Measurements from ENCODE around the gene CHSY1. TPM values are rescaled to one million over a fixed set of nuclear protein-coding genes. Genes with fewer than 3 reads are reported as not detected.

CHSY1 gene
- total and polyA plus RNA-seq, 2 donors (not counting 1 experiment from before 2014, with no cell fraction given): 4.7 to 20.3 TPM

DNA sequence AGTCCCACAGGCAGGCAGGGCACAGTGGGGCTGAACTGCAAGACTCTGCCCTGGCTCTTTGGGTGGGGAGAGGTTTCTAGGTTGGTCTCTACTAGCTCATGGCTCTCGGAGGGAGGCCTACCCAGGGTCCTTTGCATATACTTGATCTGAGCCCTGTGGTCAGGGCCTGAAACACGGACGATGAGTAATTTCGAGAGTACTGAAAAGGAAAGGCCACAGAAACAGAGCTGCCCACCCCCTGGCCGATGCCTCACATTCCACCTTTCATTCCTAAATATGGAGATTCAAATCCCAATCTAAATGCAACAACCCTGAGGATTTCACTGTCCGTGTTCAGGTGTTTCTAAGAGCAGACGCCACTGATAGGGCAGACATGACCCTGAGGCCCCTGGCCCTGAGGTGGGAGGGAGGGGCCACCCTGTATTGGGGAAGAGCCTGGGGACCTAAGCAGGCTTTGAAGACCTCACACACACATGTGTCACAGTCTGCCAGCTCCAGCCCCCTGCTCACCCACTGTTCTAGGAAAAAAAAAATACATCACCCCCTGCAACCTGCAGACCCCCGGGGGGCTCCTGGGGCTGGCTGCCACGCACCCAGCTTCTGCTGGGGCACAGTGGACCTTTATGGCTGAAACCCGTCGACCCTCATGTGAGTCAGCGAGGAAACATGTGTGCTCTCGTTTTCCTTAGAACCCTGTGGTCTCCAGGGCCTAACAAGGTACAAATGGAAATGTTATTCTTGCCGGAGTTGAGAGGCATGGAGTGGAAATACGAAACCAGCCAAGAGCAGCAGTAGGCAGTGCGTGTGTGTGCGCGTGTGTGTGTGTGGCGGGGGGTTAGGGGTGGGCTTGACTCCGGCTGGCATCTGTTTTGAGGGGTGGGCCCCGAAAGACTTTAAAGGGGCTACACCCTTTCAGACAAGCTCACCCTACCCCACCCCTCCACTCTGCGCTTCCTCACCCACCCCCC, 112.7 kb downstream of the CHSY1 start:
- 69% methylated on average over 10 of the region's 22 CpGs for WGBS (ENCODE audit: insufficient coverage)

More for the DNA sequence above, 112.7 kb downstream of the CHSY1 start:
- intact Hi-C loops (cut with micrococcal nuclease): no loop called here
- Histone ChIP-seq H3K27ac (ENCODE audit: low read length in 2 of 2) (no peak overlapping the region), H3K9me3 (ENCODE audit: control extremely low read depth in 1 of 3, control insufficient read depth in 2 of 3, insufficient read depth in 1 of 3, low read length in 2 of 3) (peaks cover 0 to 7% (median 2%) of the 10 kb centered on the region in 3 donors), H3K79me2 (ENCODE audit: control insufficient read depth, insufficient read depth, low read length) (no peaks in the 10 kb centered on the region), H2AFZ (ENCODE audit: insufficient read depth, low read depth, low read length, poor library complexity, severe bottlenecking) (no peak overlapping the region), H3K4me2 (replicated peaks; ENCODE audit: low read depth, low read length, poor library complexity, severe bottlenecking) (no peak overlapping the region), H3K4me1 (ENCODE audit: control insufficient read depth in 2 of 2, insufficient read depth in 2 of 2, low read length in 2 of 2) (peaks cover 27 to 51% of the 10 kb centered on the region in 2 donors), H3K4me3 (ENCODE audit: control extremely low read depth in 1 of 5, extremely low read depth in 1 of 5, insufficient read depth in 1 of 5, low read depth in 2 of 5, low read length in 4 of 5) (no peak overlapping the region), H3K9ac (ENCODE audit: low read length) (no peak overlapping the region), H3K36me3 (replicated peaks in 1 of 2; ENCODE audit: control extremely low read depth in 1 of 2, control insufficient read depth in 1 of 2, extremely low read depth in 1 of 2, insufficient read depth in 2 of 2, low read length in 1 of 2) (no peaks in the 10 kb centered on the region), H3K27me3 (replicated peaks in 1 of 4; ENCODE audit: control extremely low read depth in 1 of 4, control insufficient read depth in 3 of 4, insufficient read depth in 4 of 4, low read length in 3 of 4) (no peaks in the 10 kb centered on the region), H4K20me1 (ENCODE audit: control insufficient read depth, insufficient read depth, low read length, poor library complexity, severe bottlenecking) (no peaks in the 10 kb centered on the region)
- no peak for TF ChIP-seq EZH2 (IDR thresholded peaks at IDR 0.05; ENCODE audit: borderline replicate concordance, insufficient read depth, low read depth, low read length, poor library complexity, severe bottlenecking)
- TF ChIP-seq, protein P1, sequence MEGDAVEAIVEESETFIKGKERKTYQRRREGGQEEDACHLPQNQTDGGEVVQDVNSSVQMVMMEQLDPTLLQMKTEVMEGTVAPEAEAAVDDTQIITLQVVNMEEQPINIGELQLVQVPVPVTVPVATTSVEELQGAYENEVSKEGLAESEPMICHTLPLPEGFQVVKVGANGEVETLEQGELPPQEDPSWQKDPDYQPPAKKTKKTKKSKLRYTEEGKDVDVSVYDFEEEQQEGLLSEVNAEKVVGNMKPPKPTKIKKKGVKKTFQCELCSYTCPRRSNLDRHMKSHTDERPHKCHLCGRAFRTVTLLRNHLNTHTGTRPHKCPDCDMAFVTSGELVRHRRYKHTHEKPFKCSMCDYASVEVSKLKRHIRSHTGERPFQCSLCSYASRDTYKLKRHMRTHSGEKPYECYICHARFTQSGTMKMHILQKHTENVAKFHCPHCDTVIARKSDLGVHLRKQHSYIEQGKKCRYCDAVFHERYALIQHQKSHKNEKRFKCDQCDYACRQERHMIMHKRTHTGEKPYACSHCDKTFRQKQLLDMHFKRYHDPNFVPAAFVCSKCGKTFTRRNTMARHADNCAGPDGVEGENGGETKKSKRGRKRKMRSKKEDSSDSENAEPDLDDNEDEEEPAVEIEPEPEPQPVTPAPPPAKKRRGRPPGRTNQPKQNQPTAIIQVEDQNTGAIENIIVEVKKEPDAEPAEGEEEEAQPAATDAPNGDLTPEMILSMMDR (IDR thresholded peaks at IDR 0.05): no peak
- Mint-ChIP-seq H3K4me1 (peaks cover 50% of the 10 kb centered on the region), H3K27ac (no peak overlapping the region), H3K27me3 (no peaks in the 10 kb centered on the region), H3K4me3 (no peak overlapping the region), H3K9me3 (ENCODE audit: insufficient read depth) (no peaks in the 10 kb centered on the region)
- CTCF ChIA-PET: no interaction called here
- DNase-seq (no peak), ATAC-seq (ENCODE audit: low read depth) (no peak)
- POLR2A ChIA-PET: interaction anchor here (0.7 kb wide), 1 partner anchor 93 kb away, joined by 3 read pairs; no protein-coding TSS in a partner anchor
